ENCODE measurements around the gene NLRP3.
"Not testable (repeated sequence)": the region's sequence is repeated elsewhere in the genome, so short reads cannot be mapped to it uniquely, and the experiment has no call there.

Gene NLRP3

DNA sequence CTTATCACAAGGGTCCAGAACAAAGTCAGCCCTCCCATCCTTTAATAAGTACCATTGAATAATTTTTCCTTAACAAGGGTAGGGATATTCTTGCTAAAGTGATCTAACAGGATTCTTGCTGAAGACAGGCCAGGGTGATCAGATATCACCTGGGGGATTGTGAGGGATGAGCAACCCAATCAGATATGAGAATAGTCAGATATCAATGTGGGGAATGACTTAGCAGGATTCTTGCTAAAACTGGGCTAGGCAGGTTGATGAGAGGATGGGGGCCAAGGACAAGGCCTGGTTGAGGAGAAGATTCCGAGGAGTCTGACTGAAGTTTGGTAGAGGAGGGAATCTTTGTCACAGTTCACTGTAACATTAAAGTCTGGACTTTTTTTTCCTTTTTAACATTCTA lies 23.9 kb upstream of the NLRP3 start:
- no peak for DNase-seq

DNA sequence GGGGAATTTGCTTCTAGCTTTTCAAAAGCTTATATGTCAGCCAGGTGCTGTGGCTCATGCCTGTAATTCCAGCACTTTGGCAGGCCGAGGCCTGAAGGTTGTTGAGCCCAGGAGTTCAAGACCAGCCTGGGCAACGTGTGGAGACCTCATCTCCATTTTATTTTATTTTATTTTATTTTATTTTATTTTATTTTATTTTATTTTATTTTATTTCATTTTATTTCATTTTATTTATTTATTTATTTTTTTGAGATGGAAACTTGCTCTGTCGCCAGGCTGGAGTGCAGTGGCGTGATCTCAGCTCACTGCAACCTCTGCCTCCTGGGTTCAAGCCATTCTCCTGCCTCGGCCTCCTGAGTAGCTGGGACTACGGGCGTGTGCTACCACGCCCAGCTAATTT lies 20.9 kb upstream of the NLRP3 start:
- not testable (repeated sequence) for DNase-seq

DNA sequence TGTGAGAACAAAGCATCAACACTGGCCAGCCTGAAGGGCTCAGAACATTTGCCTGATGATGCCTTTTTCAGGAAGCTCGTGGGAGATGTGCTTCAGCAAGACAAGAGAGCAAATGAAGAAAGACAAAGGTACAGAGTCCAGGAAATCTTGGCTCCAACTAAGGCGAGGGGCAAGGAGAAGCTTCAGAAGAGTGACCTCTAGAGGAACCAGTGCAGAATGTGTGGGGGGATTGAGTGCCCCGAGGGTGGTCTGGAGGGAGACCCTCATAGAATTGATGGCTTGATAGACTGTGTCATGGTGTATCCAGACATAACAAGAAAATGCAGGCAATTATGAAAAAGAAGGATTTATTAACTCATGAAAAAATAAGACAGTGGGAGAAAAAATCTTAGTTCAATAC lies 15.3 kb upstream of the NLRP3 start:
- DNase-seq = no peak

DNA sequence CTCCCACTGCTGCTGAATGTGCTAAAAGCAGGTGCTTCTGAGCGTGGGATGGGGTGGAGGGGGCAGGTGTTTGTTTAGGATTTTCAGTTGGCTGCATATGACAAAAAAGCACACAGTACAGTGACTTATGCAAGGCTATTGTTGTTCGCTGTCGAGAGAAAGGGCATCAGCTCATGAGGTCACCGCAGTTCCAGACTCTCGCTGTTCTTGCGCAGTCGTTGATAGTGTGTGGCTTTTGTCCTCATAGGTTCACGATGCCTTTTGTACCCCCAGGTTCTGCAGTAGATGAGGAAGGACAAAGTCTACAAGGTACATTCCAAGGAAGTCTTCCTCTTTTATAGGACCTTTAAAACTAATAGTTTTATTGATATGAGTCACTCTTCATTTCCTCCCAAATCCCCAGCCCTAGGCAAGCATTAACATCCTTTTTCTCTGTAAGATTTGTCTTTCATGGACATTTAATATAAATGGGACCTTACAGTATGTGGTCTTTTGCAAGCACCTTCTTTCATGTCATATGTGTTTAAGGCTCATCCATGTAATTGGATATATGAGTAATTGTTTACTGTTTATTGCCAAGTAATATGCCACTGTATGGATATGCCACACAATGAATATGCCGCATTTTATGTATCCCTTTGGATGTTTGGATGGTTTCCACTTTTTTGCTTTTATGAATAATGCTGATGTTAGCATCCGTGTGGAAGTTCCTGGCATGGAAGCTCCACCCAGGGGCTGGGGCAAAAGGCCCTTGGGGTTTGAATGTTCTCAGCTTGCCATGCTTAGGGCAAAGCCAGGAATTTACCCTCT lies 14.5 kb upstream of the NLRP3 start:
- DNase-seq = peak; percentile 97

DNA sequence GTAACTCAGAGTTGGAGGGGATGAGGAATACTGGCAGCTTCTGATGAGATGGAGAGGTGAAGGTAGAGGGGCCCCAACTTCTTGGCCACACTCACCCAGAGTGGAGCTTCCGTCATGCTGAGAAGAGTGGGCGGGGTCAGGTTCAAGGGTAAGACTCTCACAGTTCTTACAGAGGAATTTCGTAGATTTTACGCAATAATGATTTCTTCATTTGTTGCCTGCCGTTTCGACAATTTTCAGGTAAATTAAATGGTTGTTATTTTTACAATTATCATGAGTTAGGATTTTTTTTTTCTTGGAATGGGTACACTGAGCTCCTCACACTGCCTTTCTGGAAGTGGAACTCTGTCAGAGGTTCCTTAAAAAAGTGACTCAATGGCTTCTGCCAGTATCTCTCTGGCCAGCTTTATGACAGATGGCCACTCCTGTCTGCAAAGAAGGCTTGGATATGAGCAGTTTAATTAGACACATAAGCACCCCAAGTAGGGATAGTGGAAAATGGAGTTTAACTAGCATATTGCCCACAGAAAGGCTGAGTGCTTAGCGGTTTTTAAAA lies 13.8 kb upstream of the NLRP3 start:
- DNase-seq = no peak

DNA sequence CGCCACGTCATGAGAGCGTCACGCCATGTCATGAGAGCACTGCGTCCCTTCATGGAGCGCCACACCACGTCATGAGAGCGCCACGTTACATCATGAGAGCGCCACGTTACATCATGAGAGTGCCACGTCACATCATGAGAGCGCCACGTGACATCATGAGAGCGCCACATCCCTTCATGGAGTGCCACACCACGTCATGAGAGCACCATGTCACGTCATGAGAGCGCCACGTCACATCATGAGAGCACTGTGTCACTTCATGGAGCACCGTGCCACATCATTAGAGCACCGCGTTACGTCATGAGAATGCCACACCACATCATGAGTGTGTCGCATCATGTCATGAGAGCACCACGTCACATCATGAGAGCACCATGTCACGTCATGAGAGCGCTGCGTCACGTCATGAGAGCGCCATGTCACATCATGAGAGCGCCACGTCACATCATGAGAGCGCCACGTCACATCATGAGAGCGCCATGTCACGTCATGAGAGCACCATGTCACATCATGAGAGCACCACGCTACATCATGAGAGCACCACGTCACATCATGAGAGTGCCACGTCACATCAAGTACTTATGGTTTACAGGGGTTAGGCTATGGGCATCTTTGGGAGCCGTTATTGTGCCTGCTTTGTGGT lies 9.8 kb upstream of the NLRP3 start:
- no peak for DNase-seq

DNA sequence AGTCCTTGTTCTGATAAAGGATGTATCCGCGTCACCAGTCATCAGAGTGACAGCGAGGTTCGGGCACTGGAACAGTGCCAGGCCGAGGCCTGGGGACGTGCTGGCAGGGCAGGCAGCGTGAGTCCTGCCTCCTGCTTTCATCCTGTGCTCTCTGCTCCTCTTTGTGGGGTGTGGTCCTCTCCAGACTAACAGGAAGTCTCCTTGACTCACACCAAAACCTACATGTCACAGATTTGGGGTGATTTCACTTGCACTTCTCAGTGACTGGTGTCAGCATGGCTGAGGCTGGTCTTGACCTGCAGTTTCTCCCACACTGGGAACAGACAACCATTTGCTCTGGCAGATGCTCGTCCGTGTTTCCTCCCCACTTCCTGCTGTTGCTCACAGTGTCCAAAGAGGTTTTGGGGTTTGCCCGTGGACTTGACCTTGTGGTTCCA lies 8.8 kb upstream of the NLRP3 start:
- DNase-seq = peak; percentile 29

DNA sequence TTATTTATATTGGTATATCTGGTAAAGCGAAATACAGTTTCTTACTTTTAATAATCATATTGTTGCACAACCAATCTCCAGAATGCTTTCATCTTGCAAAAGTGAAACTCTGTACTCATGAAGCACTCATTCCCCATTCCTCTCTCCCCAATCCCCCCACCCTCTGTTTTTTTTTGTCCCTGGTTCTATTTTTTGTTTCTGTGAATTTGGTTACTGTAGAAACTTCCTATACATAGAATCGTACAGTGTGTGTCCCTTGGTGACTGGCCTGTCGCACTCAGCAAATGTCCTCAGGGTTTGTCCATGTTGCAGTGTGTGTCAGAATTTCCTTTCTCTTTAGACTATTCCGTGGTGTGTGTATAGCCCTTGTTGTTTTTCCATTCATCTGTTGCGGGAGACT lies 7.9 kb upstream of the NLRP3 start:
- no peak for DNase-seq

DNA sequence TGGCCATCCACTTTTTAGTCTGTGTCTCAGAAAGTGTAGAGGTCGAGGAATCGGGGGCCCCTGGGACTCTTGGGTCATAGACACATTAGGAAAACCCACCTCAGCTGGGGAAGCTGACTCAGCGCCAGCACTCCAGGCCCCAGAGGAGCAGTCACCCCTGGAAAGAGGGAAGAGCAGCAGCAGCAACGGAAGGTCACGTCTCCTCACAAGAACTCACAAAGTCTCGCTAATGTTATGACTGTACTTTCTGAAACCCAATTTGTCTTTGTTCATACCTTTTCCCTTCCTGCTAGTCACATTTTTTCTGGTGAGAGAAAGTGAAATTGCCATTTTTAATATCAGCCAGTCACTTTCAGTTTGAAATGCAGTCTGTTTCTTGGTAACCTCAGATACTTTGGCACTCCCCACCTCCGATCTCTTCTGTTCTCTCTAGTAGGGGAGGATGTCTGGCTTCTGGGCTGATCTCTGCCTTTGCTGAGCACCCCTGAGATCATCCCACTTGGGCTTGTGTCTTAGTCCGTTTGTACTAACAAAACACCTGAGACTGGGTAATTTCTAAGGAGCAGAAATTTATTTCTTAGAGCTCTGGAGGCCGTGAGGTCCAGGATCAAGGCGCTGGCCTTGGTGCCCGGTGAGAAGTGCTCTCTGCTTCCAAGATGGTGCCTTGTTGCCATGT lies 6.0 kb upstream of the NLRP3 start:
- DNase-seq = no peak

DNA sequence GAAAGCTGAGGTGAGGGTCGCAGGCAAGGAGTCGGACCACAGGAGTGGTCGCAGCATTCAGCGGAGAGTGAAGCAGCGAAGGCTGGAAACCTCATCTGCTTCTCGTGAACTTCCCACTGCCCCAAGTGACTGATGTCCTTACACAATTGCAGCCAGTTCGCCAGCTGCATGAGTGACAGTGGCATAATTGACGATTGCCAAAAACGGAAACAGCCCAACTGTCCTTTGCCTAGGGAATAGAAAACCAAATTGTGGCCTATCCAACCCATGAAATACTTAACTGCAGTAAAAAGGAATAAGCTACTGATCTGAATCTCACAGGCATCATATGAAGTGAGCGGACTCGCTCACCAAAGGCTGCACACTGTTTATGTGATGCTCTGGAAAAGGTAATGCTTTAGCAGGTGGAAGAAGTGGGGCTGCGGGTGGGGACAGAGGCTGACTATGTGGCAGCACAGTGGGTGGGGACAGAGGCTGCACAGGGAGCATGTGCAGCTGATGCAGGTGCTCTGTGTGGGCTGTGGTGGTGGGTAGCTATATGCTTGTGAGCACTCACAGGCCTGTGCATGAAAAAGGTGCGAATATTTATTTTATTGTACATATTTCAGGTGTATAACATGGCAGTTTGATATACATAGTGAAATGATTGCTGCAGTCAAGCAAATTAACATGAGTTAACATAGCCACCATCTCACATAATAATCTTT lies 4.2 kb upstream of the NLRP3 start:
- no peak for DNase-seq

DNA sequence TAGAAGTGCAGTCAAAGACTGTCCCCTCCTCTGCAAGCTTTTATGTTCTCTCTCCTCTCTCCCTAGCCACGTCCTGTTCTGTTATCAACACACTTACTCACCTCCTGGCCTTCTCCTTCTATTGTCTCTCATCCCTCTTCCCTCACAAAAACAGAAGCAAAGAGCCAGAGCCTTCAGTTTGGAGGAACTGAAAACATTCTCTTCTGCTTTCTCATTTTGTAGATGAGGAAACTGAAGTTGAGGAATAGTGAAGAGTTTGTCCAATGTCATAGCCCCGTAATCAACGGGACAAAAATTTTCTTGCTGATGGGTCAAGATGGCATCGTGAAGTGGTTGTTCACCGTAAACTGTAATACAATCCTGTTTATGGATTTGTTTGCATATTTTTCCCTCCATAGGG lies 1.9 kb downstream of the NLRP3 start:
- DNase-seq = no peak

DNA sequence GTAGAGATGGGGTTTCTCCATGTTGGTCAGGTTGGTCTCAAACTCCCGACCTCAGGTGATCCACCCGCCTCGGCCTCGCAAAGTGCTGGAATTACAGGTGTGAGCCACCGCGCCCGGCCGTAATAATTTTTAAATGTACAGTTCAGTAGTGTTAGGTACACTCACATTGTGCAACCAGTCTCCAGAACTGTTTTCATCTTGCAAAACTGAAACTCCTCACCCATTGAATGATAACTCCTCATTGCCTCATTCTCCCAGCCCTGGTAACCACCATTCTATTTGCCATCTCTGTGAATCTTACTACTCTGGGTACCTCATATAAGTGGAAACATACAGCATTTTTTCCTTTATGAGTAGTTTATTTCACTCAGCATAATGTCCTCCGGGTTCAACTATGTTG lies 3.4 kb downstream of the NLRP3 start:
- DNase-seq = no peak

DNA sequence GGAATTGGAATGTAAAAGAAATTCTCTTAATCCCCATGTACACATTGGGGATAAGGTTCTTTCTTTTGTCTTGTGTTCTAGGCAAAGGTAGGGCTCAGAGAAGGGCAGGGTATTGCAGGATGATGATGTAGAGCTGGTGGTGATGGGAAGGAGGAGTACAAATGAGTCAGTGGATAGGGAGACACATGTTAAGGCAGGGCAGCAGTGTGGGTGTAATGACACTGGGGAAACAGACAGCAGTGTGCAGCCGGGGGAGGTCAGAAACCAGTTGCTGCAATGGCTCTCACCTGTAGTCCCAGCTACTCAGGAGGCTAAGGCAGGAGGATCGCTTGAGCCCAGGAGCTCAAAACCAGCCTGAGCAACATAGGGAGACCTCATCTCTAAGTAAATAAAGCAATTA lies 5.1 kb downstream of the NLRP3 start:
- no peak for DNase-seq

DNA sequence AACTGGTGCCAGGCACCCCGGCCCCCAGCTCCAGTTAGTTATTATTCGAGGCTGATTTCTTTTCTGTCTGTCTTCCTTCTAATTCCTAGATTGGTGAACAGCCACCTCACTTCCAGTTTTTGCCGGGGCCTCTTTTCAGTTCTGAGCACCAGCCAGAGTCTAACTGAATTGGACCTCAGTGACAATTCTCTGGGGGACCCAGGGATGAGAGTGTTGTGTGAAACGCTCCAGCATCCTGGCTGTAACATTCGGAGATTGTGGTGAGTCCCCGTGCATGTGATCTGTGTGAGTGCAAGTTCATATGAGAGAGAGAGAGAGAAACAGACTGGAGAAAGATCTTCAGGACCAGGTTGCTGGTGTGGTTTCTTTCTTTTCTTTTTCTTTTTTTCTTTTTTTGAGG lies 13.5 kb downstream of the NLRP3 start:
- DNase-seq = no peak

DNA sequence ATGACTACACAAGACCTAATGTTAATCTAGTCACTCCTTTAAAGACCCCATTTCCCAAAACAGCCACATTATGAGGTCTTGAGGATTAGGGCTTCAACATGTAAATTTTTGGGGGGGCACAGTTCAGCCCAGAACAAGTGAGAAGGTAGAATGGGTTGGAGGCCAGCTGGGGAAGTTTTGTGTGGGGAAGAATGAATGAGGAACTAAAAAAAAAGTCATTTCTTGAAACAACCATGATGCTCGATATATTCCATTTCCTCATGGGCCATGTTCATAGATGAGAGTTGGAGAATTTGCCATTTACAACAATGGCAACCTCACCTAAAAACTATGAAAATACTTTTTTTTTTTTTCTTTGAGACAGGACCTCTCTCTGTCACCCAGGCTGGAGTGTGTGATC lies 14.5 kb downstream of the NLRP3 start:
- no peak for DNase-seq

DNA sequence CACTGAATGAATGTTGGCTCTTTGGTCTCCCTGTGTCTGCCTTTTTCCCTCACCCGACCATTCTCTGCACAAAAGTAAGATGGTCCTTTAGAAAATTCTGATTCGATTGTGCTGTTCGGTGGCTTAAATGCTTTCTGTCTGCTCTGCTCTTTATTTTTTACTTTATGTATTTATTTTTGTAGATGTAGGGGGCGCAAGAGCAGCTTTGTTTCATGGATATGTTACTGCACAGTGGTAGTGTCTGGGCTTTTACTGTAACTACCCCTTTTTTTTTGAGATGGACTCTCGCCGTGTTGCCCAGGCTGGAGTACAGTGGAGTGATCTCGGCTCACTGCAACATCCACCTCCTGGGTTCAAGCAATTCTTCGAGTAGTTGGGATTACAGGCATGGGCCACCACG lies 15.7 kb downstream of the NLRP3 start:
- DNase-seq = no peak

DNA sequence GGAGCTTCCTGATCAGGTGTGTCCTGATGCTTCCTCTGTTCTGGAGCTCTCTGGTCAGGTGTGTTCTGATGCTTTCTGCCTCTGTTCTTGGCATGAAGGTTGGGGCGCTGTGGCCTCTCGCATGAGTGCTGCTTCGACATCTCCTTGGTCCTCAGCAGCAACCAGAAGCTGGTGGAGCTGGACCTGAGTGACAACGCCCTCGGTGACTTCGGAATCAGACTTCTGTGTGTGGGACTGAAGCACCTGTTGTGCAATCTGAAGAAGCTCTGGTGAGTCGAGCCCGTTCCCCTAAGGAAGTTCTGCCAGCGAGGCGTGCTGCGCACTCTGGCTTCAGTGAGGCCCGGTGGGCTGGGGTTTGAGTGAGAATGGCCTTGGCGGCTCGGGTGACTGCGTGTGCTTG lies 18.0 kb downstream of the NLRP3 start:
- no peak for DNase-seq

DNA sequence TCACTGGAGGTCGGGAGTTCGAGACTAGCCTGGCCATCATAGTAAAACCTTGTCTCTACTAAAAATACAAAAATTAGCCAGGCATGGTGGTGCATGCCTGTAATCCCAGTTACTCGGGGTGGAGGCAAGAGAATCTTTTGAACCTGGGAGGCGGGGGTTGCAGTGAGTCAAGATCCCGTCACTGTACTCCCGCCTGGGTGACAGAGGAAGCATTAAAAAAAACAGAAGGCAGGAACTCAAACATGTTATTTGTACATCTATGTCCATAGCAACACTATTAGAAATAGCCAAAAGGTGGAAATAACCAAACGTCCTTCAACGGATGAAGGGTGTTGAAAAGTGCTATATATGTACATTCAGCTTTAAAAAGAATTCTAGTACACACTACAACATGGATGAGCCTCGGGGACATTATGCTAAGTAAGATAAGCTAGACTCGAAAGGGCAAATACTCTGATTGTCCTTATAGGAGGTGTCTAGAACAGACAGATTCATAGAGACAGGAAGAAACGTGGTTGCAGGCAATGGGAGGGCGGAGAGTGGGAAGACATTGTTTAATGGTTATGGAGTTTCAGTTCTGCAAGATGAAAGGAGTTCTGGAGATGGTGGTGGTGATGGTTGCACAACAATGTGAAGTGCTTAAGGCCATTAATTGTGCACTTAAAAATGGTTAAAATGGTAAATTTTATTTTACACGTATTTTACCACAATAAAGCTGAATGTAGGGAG lies 19.2 kb downstream of the NLRP3 start:
- DNase-seq = no peak

DNA sequence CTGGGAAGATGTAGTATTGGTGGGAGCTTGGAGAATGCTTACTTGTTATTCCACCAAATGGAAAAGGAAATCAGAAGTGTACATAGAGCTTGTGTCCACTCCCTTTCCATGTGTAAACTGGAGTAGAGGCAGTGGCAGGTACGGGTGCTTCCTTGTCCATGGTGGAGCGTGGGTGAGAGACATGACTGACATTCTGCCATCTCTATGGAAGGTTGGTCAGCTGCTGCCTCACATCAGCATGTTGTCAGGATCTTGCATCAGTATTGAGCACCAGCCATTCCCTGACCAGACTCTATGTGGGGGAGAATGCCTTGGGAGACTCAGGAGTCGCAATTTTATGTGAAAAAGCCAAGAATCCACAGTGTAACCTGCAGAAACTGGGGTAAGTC lies 19.8 kb downstream of the NLRP3 start:
- DNase-seq = no peak

DNA sequence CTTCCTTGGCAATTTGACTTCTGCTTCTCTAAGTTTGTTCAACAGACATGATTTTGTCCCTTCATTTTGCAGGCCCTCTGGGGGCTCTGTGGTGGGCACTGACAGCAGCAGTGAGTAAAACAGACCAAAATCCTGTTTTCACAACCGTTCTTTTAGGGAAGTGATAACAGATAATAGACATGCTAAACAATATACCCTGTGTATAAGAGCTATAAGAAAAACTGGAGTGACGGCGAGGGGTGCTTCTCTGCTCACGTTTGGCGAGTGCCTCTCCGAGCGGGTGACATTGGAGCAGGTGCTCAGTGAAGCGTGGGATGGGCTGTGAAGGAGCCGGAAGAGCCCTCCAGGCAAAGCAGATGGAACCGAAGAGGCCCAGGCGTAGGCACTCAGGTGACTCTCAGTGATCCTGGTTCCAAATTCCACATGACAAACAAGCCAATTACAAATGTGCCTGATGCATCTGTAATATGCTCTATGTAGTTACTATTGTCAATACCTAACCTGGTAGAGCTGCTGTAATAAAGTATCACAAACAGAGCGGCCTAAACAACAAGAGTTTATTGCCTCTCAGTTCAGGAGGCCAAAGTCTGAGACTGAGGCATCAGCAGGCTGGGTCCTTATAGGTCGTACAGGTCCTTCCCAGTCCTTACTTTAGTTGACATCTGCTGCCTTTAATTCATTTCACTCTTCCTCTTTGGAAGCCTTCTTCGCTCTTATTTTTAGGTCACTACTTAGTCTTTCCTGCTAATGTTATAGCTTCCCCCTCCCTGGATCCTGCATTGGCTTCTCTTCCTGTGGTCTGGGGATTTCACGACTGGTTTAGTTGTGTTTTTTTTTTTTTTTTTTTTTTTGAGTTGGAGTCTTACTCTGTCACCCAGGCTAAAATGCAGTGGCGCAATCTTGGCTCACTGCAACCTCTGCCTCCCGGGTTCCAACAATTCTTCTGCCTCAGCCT lies 21.9 kb downstream of the NLRP3 start:
- no peak for DNase-seq

DNA sequence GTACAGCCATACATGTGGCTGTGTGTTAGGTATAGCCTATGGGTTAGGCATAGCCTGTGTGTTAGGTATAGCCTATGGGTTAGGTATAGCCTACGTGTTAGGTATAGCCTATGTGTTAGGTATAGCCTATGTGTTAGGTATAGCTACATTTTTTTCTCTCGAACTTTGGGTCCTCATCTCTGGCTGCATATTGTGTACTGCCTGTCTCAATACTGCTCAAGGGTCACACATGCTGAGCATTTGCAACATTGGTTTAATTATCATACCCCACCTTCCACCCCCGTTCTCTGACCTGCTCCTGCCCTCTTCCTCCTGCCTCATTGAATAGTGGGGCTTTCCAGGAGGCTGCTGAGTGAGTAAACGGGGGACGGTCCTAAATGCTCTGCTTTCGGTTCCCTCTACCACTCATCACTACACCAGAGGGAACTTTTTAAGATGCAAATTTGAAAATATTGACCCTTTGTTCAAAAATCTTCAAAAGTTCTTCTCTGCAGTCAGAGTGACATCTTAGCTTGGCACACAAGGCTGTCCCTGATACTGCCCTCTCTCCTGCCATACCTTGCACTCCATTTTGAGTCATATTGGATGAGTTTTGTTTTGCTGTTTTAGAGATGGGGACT lies 24.1 kb downstream of the NLRP3 start:
- no peak for DNase-seq

Measured in SHP77 treated with DMSO at 0.1 percent for 48 hours (cell line).